GM12873 (cell line): ENCODE measurements around the gene GTF2F2.

Experiments
- TF ChIP-seq, protein P1 (sequence below): IDR thresholded peaks from 2 replicates; pipeline ENCODE4 v1.5.1; 2012; ENCODE audit warnings: low read depth, mild to moderate bottlenecking, moderate library complexity, low read length, control low read depth; ENCODE audit not compliant: insufficient read depth; ENCODE audit errors: missing control alignments

Gene GTF2F2

DNA sequence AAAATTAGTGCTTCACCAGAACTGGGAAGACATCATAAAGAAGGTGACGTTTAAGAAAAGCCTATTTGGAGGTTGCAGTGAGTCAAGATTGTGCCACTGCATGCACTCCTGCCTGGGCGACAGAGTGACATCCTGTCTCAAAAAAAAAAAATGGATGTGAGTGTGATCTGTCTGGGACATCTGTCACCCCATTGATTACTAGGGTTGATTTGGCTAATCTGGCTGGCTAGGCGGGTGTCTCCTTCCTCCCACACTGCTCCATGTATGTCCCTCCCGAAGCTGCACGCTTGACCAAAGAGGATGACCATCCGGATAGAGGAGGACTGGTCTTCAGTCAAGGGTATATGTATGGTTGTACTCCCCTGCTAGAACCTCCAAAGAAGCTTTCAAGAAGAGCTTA lies 2.6 kb downstream of the GTF2F2 start:
- TF ChIP-seq, protein P1, sequence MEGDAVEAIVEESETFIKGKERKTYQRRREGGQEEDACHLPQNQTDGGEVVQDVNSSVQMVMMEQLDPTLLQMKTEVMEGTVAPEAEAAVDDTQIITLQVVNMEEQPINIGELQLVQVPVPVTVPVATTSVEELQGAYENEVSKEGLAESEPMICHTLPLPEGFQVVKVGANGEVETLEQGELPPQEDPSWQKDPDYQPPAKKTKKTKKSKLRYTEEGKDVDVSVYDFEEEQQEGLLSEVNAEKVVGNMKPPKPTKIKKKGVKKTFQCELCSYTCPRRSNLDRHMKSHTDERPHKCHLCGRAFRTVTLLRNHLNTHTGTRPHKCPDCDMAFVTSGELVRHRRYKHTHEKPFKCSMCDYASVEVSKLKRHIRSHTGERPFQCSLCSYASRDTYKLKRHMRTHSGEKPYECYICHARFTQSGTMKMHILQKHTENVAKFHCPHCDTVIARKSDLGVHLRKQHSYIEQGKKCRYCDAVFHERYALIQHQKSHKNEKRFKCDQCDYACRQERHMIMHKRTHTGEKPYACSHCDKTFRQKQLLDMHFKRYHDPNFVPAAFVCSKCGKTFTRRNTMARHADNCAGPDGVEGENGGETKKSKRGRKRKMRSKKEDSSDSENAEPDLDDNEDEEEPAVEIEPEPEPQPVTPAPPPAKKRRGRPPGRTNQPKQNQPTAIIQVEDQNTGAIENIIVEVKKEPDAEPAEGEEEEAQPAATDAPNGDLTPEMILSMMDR: no peak

GRCh38 chr13:45132369-45133064 lies 12.2 kb downstream of the GTF2F2 start:
- TF ChIP-seq, protein P1: no peak

- TF ChIP-seq, protein P1: no peak
Observed at GRCh38 chr13:45133396-45134118, 13.2 kb downstream of the GTF2F2 start.

DNA sequence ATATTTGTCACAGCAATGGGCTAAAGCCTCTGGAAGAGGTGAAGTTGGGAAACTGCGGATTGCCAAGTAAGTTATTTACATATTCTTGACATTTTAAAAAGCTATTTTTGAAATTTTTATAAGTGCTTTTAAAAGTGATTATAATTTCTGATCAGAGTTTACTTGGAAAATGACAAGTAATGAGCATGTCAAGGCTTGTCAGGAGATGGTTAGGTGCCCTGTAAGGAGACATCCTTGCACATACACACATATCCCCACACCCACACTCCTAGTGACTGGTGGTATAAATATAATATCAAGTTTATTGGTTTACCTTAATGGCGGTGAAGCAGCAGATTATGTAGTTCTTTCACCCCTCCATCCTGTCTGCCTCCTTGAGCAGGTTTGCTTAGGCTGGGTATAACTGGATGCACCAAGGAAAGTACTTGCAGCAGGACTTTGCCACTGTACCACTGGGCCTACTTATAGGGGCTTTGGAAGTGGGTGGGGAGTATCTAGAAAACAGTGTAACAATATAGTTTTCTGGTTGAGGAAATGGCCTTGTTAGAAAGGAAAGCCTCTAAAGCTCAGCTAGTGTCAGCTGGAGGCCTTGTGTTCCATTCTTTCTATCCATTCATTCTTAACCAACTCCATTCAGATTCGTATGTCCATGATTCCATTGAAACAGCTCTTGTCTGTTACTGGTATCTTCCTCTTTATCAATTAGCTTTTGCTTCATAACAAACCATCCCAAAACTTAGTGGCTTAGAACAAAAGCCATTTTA lies 16.6 kb downstream of the GTF2F2 start:
- TF ChIP-seq, protein P1: no peak

DNA sequence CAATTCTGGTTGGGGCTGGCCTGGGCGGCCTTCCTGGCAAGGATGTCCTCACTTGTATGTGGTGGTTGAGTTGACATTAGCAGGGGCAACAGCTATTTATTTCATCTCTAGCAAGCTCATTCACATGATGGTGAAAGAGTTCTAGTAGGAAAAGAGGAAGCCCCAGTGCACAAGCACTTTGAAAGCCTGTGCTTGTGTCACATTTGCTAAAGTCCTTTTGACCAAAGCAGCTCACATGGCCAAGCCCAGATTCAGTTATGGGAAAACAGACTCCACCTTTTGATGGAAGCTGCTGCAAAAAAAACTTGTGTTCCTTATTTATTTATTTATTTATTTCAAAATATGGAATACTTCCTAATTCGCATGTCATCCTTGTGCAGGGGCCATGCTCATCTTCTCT lies 17.2 kb downstream of the GTF2F2 start:
- TF ChIP-seq, protein P1: no peak

DNA sequence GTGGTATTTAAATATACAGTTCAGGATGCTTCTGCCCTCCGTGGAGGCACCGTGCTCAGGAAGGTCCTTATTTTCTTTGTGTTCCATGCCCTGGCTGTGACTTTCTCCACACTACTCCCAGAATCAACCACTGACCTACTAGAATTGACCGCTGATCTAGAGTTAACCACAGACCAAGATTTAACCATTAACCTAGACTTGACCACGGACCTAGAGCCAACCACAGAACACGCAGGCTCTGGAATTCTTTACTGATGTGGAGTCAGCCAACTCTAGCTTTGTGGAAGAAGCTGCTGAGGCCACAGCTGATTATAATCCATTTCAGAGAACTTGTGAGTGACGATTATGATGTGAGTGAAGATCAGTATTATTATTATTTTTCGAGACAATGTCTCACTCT lies 18.0 kb downstream of the GTF2F2 start:
- TF ChIP-seq, protein P1: no peak

GRCh38 chr13:45141369-45141768 lies 21.1 kb downstream of the GTF2F2 start:
- TF ChIP-seq, protein P1: no peak
